Measurements from ENCODE around the gene ARHGAP25. TPM values are rescaled to one million over a fixed set of nuclear protein-coding genes. Genes with fewer than 3 reads are reported as not detected.

ARHGAP25 gene
- total and polyA plus RNA-seq, 10 of the 15 experiments (the other 5 are each of a cell fraction or from before 2014, with no cell fraction given): 0.15 to 1.0 (median 0.46) TPM

DNA sequence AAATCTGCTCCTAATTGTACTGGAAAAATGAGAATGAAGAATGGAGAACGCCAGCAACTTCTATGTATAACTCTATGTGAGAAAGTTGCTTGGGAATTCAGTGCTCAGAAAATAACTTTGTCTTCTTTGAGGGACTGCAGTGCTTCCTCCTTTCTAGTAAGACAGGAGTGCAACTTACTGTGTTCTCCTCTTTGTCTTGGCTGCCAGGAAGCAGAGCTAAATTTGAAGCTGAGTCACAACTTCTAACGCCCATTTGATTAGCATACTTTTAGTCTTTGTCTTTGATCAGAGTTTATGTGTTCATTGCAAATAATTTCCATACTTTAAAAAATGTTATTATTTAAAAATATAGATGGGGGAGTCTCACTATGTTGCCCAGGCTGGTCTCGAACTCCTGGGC, 6.6 kb downstream of the ARHGAP25 start:
- FAIRE-seq (no peak), ATAC-seq (no peak), DNase-seq (ENCODE audit: low read depth, low spot score) (no peak)
- intact Hi-C loops (cut with micrococcal nuclease; ENCODE audit: unreplicated experiment): no loop called here
- Histone ChIP-seq H3K27me3 (replicated peaks in 1 of 2; ENCODE audit: control insufficient read depth in 2 of 2, insufficient read depth in 2 of 2, low read length in 1 of 2) (no peaks in the 10 kb centered on the region), H3K79me2 (ENCODE audit: control insufficient read depth, insufficient read depth, low read length) (peaks cover under 1% of the 10 kb centered on the region), H3K9me3 (replicated peaks; ENCODE audit: control insufficient read depth, insufficient read depth, low read length) (no peaks in the 10 kb centered on the region), H3K4me3 (no peak overlapping the region), H3K36me3 (ENCODE audit: control insufficient read depth in 2 of 2, insufficient read depth in 2 of 2, low read length in 1 of 2) (no peaks in the 10 kb centered on the region; a peak in 1 of 4 replicates), H3K4me1 (ENCODE audit: control insufficient read depth, insufficient read depth, low read length) (peaks cover 48% of the 10 kb centered on the region), H3K27ac (ENCODE audit: control insufficient read depth, insufficient read depth) (no peak overlapping the region), H4K20me1 (ENCODE audit: control insufficient read depth, insufficient read depth) (no peaks in the 10 kb centered on the region), H3K4me2 (ENCODE audit: control insufficient read depth, insufficient read depth) (no peak overlapping the region), H3K9ac (ENCODE audit: control insufficient read depth, insufficient read depth, low read length) (no peak overlapping the region), H2AFZ (ENCODE audit: control insufficient read depth, low read depth, low read length) (no peak overlapping the region)
- in situ Hi-C loops (cut with MboI): no loop called here
- ChIA-PET CTCF (interaction anchor here (0.9 to 4.7 kb wide), 4 partner anchors 9 to 32 kb away, joined by 3 to 27 read pairs (median 10); no protein-coding TSS in a partner anchor), SMC1A (ENCODE audit: uncharacterized antibody, unreplicated experiment) (interaction anchor here (1.0 to 1.6 kb wide), 2 partner anchors 10 to 23 kb away, joined by 3 to 7 read pairs; no protein-coding TSS in a partner anchor), RAD21 (ENCODE audit: unreplicated experiment) (no interaction called here), POLR2A (no interaction called here)
- TF ChIP-seq, protein P1, sequence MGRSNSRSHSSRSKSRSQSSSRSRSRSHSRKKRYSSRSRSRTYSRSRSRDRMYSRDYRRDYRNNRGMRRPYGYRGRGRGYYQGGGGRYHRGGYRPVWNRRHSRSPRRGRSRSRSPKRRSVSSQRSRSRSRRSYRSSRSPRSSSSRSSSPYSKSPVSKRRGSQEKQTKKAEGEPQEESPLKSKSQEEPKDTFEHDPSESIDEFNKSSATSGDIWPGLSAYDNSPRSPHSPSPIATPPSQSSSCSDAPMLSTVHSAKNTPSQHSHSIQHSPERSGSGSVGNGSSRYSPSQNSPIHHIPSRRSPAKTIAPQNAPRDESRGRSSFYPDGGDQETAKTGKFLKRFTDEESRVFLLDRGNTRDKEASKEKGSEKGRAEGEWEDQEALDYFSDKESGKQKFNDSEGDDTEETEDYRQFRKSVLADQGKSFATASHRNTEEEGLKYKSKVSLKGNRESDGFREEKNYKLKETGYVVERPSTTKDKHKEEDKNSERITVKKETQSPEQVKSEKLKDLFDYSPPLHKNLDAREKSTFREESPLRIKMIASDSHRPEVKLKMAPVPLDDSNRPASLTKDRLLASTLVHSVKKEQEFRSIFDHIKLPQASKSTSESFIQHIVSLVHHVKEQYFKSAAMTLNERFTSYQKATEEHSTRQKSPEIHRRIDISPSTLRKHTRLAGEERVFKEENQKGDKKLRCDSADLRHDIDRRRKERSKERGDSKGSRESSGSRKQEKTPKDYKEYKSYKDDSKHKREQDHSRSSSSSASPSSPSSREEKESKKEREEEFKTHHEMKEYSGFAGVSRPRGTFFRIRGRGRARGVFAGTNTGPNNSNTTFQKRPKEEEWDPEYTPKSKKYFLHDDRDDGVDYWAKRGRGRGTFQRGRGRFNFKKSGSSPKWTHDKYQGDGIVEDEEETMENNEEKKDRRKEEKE (IDR thresholded peaks at IDR 0.05): no peak
- no peak for TF ChIP-seq TCF7 (IDR thresholded peaks at IDR 0.05; ENCODE audit: borderline replicate concordance)
- no peak for TF ChIP-seq YY1 (IDR thresholded peaks at IDR 0.05; ENCODE audit: low read depth, low read length)
- TF ChIP-seq RELA (IDR thresholded peaks at IDR 0.05; ENCODE audit: borderline replicate concordance, partially characterized antibody): no peak
- no peak for TF ChIP-seq NFYB (IDR thresholded peaks at IDR 0.05; ENCODE audit: insufficient read depth, low read depth, low read length)
- no peak for TF ChIP-seq RB1 (IDR thresholded peaks at IDR 0.05; ENCODE audit: borderline replicate concordance)
- TF ChIP-seq, protein P2, sequence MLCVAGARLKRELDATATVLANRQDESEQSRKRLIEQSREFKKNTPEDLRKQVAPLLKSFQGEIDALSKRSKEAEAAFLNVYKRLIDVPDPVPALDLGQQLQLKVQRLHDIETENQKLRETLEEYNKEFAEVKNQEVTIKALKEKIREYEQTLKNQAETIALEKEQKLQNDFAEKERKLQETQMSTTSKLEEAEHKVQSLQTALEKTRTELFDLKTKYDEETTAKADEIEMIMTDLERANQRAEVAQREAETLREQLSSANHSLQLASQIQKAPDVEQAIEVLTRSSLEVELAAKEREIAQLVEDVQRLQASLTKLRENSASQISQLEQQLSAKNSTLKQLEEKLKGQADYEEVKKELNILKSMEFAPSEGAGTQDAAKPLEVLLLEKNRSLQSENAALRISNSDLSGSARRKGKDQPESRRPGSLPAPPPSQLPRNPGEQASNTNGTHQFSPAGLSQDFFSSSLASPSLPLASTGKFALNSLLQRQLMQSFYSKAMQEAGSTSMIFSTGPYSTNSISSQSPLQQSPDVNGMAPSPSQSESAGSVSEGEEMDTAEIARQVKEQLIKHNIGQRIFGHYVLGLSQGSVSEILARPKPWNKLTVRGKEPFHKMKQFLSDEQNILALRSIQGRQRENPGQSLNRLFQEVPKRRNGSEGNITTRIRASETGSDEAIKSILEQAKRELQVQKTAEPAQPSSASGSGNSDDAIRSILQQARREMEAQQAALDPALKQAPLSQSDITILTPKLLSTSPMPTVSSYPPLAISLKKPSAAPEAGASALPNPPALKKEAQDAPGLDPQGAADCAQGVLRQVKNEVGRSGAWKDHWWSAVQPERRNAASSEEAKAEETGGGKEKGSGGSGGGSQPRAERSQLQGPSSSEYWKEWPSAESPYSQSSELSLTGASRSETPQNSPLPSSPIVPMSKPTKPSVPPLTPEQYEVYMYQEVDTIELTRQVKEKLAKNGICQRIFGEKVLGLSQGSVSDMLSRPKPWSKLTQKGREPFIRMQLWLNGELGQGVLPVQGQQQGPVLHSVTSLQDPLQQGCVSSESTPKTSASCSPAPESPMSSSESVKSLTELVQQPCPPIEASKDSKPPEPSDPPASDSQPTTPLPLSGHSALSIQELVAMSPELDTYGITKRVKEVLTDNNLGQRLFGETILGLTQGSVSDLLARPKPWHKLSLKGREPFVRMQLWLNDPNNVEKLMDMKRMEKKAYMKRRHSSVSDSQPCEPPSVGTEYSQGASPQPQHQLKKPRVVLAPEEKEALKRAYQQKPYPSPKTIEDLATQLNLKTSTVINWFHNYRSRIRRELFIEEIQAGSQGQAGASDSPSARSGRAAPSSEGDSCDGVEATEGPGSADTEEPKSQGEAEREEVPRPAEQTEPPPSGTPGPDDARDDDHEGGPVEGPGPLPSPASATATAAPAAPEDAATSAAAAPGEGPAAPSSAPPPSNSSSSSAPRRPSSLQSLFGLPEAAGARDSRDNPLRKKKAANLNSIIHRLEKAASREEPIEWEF (IDR thresholded peaks at IDR 0.05; ENCODE audit: insufficient replicate concordance, low read depth, low read length): no peak
- 11% methylated on average over 3 of the region's 3 CpGs for WGBS (ENCODE audit: insufficient coverage, insufficient replicate concordance, low lambda C conversion rate, missing lambda C conversion rate)
- BruUV-seq (replicated peaks): no TSS peak

Measured in GM12878 (cell line).